Stimulated activated CD8-positive, alpha-beta memory T cell treated with anti-CD3 and anti-CD28 coated beads, Interleukin-7, amount 100 ng/mL, for 4 hours (primary cell): ENCODE data around the gene MYO1A.
"Not testable (repeated sequence)": the region's sequence is repeated elsewhere in the genome, so short reads cannot be mapped to it uniquely, and the experiment has no call there.

ENCODE experiments used
- DNase-seq, 2 donors: peaks; one replicate each; pipeline ENCODE4 v3.0.0-alpha.2; 2020; ENCODE audit warnings: low read depth in 2 of 2

MYO1A gene

GRCh38 chr12:57087691-57088353, 37.9 kb upstream of the MYO1A start:
- DNase-seq, result peak; percentile 89 to 92

- peak; percentile 95 to 96 for DNase-seq
Observed at GRCh38 chr12:57087010-57087690, 37.2 kb upstream of the MYO1A start.

GRCh38 chr12:57086493-57087009, 36.6 kb upstream of the MYO1A start:
- peak; percentile 62 to 79 for DNase-seq

- DNase-seq, result peak; percentile 39
Observed at GRCh38 chr12:57085999-57086492, 36.1 kb upstream of the MYO1A start.

GRCh38 chr12:57080855-57081254, 30.9 kb upstream of the MYO1A start:
- DNase-seq, result no peak

GRCh38 chr12:57079821-57080220, 29.9 kb upstream of the MYO1A start:
- DNase-seq, result no peak

- peak; percentile 91 to 96 for DNase-seq
Observed at GRCh38 chr12:57078519-57079404, 28.8 kb upstream of the MYO1A start, which contains the start of gene NEMP1. Gene NEMP1, minus strand, starts transcription at chr12:57078791. Its CDS starts 46 bp downstream, at chr12:57078745.

- DNase-seq, result not testable (repeated sequence)
Observed at GRCh38 chr12:57073566-57074450, 23.9 kb upstream of the MYO1A start.

GRCh38 chr12:57072661-57073060, 22.7 kb upstream of the MYO1A start:
- DNase-seq, result no peak

GRCh38 chr12:57069523-57069922, 19.6 kb upstream of the MYO1A start:
- peak in 1 of 2 donors; percentile 48 for DNase-seq

GRCh38 chr12:57066245-57066644, 16.3 kb upstream of the MYO1A start:
- DNase-seq, result no peak

- DNase-seq, result peak; percentile 13 to 59
Observed at GRCh38 chr12:57063991-57064685, 14.2 kb upstream of the MYO1A start.

- DNase-seq, result no peak
Observed at GRCh38 chr12:57058454-57058853, 8.5 kb upstream of the MYO1A start.

GRCh38 chr12:57057067-57057751, 7.3 kb upstream of the MYO1A start:
- no peak for DNase-seq

- DNase-seq, result no peak
Observed at GRCh38 chr12:57055824-57056223, 5.9 kb upstream of the MYO1A start.

- DNase-seq, result not testable (repeated sequence)
Observed at GRCh38 chr12:57053901-57054300, 4.0 kb upstream of the MYO1A start.

GRCh38 chr12:57053146-57053545, 3.2 kb upstream of the MYO1A start:
- DNase-seq, result not testable (repeated sequence)

GRCh38 chr12:57051011-57051410, 1.1 kb upstream of the MYO1A start:
- DNase-seq, result no peak

- DNase-seq, result no peak
Observed at GRCh38 chr12:57049119-57049446, 846 bp downstream of the MYO1A start.
